ENCODE measurements around the gene HGF.
"Not testable (repeated sequence)": the region's sequence is repeated elsewhere in the genome, so short reads cannot be mapped to it uniquely, and the experiment has no call there.

Gene HGF

DNA sequence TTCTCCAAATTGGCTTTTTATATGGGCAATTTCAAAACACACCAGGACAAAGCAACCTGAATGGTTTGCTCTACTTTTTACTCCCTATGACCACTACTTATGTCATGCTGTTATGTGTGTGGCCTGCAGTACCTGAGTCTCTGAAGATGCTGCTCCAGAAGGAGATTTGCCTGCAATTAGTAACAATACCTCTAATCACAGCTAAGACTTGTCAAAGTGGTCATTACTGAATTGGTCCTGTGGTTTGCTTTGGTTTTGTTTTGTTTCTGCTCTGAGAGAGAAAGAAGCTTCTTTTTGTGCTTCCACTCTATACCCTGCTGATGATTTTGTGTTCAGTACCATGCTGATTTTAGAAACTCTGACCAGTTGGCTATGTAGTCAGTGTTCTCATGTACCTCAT, 25.5 kb downstream of the HGF start:
- no peak overlapping the region for H3K4me2 ChIP-seq (ENCODE audit: low read length)
- H3K36me3 ChIP-seq (ENCODE audit: insufficient read depth, low read length), result no peaks in the 10 kb centered on the region
- H3K27me3 ChIP-seq (ENCODE audit: control insufficient read depth, insufficient read depth, low read length), result no peaks in the 10 kb centered on the region
- H3K4me3 ChIP-seq (ENCODE audit: low read length), result no peak overlapping the region
- no peaks in the 10 kb centered on the region for H3K9me3 ChIP-seq (replicated peaks; ENCODE audit: low read length)
- no peak overlapping the region for H3K9ac ChIP-seq (ENCODE audit: low read depth, low read length)
- H3K4me1 ChIP-seq (ENCODE audit: control insufficient read depth, insufficient read depth, low read length), result no peaks in the 10 kb centered on the region

DNA sequence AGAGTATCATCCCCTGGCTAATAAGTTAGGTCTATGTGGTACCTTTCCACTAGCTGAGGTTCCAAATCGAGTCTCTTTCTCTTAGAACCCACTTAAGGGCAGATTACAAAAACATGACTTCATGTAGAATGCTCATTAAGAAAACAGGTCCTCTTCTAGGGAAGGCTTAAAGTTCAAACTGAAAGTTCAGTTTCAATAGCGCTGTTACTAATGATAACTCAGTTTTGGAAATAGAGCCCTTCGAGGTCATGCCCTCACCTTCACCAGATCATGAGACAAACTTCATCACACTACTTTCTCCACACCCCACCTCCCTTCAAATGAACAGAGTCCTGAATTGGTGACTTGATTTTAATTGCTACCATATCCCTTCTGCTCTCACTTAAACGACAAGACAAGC, 26.2 kb downstream of the HGF start:
- Histone ChIP-seq H3K4me2 (ENCODE audit: low read length) (no peak overlapping the region), H3K9ac (ENCODE audit: low read depth, low read length) (no peak overlapping the region), H3K27me3 (ENCODE audit: control insufficient read depth, insufficient read depth, low read length) (no peaks in the 10 kb centered on the region), H3K4me3 (ENCODE audit: low read length) (no peak overlapping the region), H3K9me3 (replicated peaks; ENCODE audit: low read length) (no peaks in the 10 kb centered on the region), H3K4me1 (ENCODE audit: control insufficient read depth, insufficient read depth, low read length) (no peaks in the 10 kb centered on the region), H3K36me3 (ENCODE audit: insufficient read depth, low read length) (no peaks in the 10 kb centered on the region)

DNA sequence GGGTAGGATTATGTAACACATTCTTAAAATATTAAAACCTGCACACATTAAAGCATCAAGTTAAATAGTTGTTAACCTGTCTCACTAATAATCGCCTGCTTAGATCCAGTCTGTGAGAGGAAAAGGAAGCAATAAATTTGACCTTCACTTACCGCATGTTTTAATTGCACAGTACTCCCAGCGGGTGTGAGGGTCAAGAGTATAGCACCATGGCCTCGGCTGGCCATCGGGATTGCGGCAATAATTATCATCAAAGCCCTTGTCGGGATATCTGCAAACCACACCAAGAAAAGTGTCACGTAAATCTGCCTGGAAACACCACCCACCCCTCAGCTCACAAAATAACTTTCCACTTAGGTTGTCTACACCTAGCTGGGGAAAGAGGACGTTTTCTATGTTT, 26.6 kb downstream of the HGF start:
- Histone ChIP-seq H3K9ac (ENCODE audit: low read depth, low read length) (no peak overlapping the region), H3K4me3 (ENCODE audit: low read length) (no peak overlapping the region), H3K36me3 (ENCODE audit: insufficient read depth, low read length) (no peaks in the 10 kb centered on the region), H3K4me2 (ENCODE audit: low read length) (no peak overlapping the region), H3K4me1 (ENCODE audit: control insufficient read depth, insufficient read depth, low read length) (no peaks in the 10 kb centered on the region), H3K27me3 (ENCODE audit: control insufficient read depth, insufficient read depth, low read length) (no peaks in the 10 kb centered on the region), H3K9me3 (replicated peaks; ENCODE audit: low read length) (no peaks in the 10 kb centered on the region)

DNA sequence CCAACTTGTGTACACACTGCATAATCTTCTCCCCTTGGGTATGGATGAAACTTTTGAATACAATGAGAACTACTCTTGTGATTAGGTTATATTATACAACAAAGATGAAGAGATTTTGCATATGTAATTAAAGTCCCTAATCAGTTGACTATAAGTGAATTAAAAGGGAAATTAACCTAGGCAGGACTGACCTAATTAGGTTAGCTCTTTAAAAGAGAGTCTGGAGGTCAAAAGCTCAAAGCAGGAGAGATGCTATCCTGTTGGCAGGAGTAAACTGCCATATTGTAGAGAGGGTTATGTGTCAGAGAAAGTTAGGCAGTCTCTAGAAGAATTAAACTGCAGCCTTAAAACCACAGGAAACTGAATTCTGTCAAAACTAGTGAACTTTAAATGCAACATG, 29.4 kb downstream of the HGF start:
- Histone ChIP-seq H3K4me2 (ENCODE audit: low read length) (no peak overlapping the region), H3K9me3 (replicated peaks; ENCODE audit: low read length) (no peaks in the 10 kb centered on the region), H3K4me3 (ENCODE audit: low read length) (no peak overlapping the region), H3K4me1 (ENCODE audit: control insufficient read depth, insufficient read depth, low read length) (no peaks in the 10 kb centered on the region), H3K27me3 (ENCODE audit: control insufficient read depth, insufficient read depth, low read length) (no peaks in the 10 kb centered on the region), H3K9ac (ENCODE audit: low read depth, low read length) (no peak overlapping the region), H3K36me3 (ENCODE audit: insufficient read depth, low read length) (no peaks in the 10 kb centered on the region)

DNA sequence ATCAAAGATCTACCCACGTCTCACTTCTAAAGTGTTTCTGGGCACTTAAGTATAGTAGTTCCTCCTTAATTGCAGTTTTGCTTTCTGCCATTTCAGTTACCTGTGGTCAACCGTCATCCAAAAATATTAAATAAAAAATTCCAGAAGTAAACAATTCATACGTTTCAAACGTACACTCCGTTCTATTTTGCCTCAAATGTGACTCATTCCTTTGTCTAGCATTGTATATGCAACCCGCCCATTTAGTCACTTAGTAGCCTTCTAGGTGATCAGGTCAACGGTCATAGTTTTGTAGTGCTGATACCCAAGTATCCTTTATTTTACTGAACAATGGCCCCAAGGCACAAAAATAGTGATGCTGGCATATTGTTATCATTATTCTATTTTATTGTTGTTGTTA, 33.8 kb downstream of the HGF start:
- Histone ChIP-seq H3K9me3 (replicated peaks; ENCODE audit: low read length) (no peaks in the 10 kb centered on the region), H3K4me1 (ENCODE audit: control insufficient read depth, insufficient read depth, low read length) (no peaks in the 10 kb centered on the region), H3K4me2 (ENCODE audit: low read length) (no peak overlapping the region), H3K9ac (ENCODE audit: low read depth, low read length) (no peak overlapping the region), H3K36me3 (ENCODE audit: insufficient read depth, low read length) (no peaks in the 10 kb centered on the region), H3K4me3 (ENCODE audit: low read length) (no peak overlapping the region), H3K27me3 (ENCODE audit: control insufficient read depth, insufficient read depth, low read length) (no peaks in the 10 kb centered on the region)

DNA sequence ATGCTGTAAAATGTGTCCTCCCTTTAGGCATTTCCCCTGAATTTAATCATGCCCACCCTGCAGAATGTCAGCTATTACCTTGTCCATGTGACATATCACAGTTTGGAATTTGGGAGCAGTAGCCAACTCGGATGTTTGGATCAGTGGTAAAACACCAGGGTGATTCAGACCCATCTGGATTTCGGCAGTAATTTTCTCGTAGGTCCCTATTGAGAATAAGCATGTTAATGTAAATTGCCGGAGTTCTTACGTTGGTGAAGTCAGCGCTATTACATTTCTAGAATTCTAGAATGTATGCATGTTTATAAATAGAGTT, 44.1 kb downstream of the HGF start:
- H3K4me1 ChIP-seq (ENCODE audit: control insufficient read depth, insufficient read depth, low read length), result peaks cover 20% of the 10 kb centered on the region
- no peak overlapping the region for H3K9ac ChIP-seq (ENCODE audit: low read depth, low read length)
- no peaks in the 10 kb centered on the region for H3K9me3 ChIP-seq (replicated peaks; ENCODE audit: low read length)
- no peaks in the 10 kb centered on the region for H3K36me3 ChIP-seq (ENCODE audit: insufficient read depth, low read length)
- no peaks in the 10 kb centered on the region for H3K27me3 ChIP-seq (ENCODE audit: control insufficient read depth, insufficient read depth, low read length)
- H3K4me3 ChIP-seq (ENCODE audit: low read length), result no peak overlapping the region
- peak overlapping the region; percentile 30 for H3K4me2 ChIP-seq (ENCODE audit: low read length)

DNA sequence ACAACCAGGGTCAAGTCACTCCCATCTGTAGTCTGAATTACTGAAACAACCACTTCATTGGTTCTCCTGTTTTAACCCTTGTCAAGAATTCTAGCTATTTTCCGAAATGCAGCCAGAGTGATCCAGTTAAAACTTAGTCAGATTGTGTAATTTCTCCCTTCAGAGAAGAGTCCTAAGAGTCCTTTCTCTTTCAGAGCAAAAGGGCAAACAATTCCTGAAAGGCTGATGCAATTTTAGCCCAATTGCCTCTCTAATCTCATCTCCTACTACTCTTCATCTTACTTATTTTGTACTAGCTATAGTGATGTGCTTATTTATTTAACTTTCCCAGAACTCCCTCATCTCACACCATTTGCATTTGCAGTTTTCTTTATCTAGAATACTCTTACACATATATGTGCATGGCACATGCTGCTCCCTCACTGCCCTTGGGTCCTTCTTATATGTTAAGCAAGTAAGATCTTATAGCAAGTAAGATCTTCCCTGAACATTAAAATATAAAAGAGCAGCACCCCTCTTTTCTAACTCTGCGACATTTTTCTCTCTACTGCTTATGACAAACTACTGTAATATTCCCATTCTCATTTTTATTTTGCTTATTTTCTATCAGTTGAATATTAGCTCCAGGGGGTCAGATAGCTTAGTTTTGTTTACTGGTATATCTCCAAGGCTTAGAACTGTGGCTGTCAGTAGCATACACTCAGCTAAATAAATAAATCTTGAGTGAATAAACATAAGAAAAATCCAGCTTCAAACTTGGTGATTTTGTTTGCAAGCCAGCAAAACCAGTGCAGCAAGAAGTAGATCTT, 44.6 kb downstream of the HGF start:
- Histone ChIP-seq H3K9me3 (replicated peaks; ENCODE audit: low read length) (no peaks in the 10 kb centered on the region), H3K27me3 (ENCODE audit: control insufficient read depth, insufficient read depth, low read length) (no peaks in the 10 kb centered on the region), H3K9ac (ENCODE audit: low read depth, low read length) (no peak overlapping the region), H3K4me1 (ENCODE audit: control insufficient read depth, insufficient read depth, low read length) (peaks cover 20% of the 10 kb centered on the region), H3K36me3 (ENCODE audit: insufficient read depth, low read length) (no peaks in the 10 kb centered on the region), H3K4me3 (ENCODE audit: low read length) (no peak overlapping the region), H3K4me2 (ENCODE audit: low read length) (peak overlapping the region; percentile 30)

DNA sequence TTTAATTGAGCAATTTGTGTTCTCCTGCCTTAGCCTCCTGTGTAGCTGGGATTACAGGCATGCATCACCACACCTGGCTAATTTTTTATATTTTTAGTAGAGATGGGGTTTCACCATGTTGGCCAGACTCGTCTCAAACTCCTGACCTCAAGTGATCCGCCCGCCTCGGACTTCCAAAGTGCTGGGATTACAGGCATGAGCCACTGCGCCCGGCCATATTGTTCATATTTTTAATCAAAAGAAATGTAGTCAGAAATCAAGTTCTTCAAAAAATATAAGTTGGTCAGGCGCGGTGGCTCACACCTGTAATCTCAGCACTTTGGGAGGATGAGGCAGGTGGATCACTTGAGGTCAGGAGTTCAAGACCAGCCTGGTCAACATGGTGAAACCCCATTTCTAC, 47.6 kb downstream of the HGF start:
- H3K4me1 ChIP-seq (ENCODE audit: control insufficient read depth, insufficient read depth, low read length), result peaks cover 24% of the 10 kb centered on the region
- H3K4me3 ChIP-seq (ENCODE audit: low read length); H3K36me3 ChIP-seq (ENCODE audit: insufficient read depth, low read length); H3K27me3 ChIP-seq (ENCODE audit: control insufficient read depth, insufficient read depth, low read length); H3K4me2 ChIP-seq (ENCODE audit: low read length); H3K9ac ChIP-seq (ENCODE audit: low read depth, low read length); H3K9me3 ChIP-seq (replicated peaks; ENCODE audit: low read length): not testable (repeated sequence)

DNA sequence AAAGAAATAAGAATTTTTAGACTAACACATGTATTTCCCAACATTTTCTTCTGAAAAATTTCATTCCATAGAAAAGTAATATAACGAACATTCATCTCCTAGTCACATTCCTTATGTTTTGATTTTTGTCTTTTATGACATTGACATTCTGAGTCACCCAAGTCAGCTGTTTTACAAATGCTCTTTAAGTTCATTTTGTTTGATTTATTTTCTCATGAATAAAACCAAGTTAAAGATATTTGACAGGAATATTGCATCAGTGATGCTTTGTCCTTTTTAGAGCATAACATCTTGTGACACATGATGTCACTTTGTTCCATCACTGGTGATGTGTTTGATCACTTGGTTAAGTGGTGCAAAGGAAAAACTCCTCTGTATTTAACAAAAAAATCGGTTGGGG, 48.4 kb downstream of the HGF start:
- H3K4me2 ChIP-seq (ENCODE audit: low read length), result no peak overlapping the region
- no peaks in the 10 kb centered on the region for H3K36me3 ChIP-seq (ENCODE audit: insufficient read depth, low read length)
- H3K9ac ChIP-seq (ENCODE audit: low read depth, low read length), result no peak overlapping the region
- peaks cover 24% of the 10 kb centered on the region for H3K4me1 ChIP-seq (ENCODE audit: control insufficient read depth, insufficient read depth, low read length)
- H3K4me3 ChIP-seq (ENCODE audit: low read length), result no peak overlapping the region
- H3K27me3 ChIP-seq (ENCODE audit: control insufficient read depth, insufficient read depth, low read length), result no peaks in the 10 kb centered on the region
- no peaks in the 10 kb centered on the region for H3K9me3 ChIP-seq (replicated peaks; ENCODE audit: low read length)

DNA sequence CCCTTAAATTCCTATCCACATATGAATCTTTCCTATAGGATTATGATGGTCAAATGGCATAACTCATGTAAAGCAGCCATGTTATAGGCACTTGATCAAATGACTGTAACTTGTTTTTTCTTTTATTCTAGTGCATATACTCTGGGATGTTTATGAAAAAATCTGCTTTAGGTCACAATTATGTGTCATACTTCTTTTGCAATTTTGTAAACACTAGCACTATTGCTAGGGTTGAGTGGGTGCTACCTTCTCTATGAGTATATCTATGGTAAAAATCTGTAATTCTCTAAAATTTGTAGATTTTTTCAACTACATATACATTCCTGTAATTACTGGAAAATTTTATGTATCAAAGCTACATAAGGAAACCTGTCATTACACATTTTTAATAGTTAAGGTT, 50.0 kb downstream of the HGF start:
- Histone ChIP-seq H3K9ac (ENCODE audit: low read depth, low read length) (no peak overlapping the region), H3K4me2 (ENCODE audit: low read length) (no peak overlapping the region), H3K27me3 (ENCODE audit: control insufficient read depth, insufficient read depth, low read length) (no peaks in the 10 kb centered on the region), H3K9me3 (replicated peaks; ENCODE audit: low read length) (no peaks in the 10 kb centered on the region), H3K4me3 (ENCODE audit: low read length) (no peak overlapping the region), H3K4me1 (ENCODE audit: control insufficient read depth, insufficient read depth, low read length) (peaks cover 16% of the 10 kb centered on the region), H3K36me3 (ENCODE audit: insufficient read depth, low read length) (no peaks in the 10 kb centered on the region)

DNA sequence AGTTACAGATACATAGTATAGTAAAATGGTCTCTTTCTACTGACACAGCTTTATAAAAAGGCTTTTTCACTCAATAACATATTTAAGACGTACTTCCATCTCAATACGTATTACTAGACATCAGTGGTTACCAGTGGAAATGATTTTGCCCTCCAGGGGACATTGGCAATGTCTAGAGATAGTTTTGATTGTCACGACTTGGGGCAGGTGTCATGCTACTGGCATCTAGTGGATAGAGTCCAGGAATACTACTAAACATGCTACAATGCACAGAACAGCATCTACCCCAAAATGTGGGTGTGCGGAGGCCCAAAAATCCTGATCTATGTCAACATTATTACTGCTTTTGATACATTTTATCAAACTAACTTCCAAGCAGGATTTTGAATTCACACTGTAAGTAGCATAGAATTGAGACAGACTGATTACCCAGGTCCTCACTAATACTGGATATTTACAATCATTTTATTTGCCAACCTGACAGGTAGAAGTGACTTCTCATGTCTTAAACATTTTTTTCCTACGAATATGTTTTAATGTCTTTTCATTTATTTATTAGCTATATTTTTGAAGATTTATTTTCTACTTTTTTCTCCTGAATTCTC, 53.8 kb downstream of the HGF start:
- Histone ChIP-seq H3K4me2 (ENCODE audit: low read length) (no peak overlapping the region), H3K9me3 (replicated peaks; ENCODE audit: low read length) (no peaks in the 10 kb centered on the region), H3K4me3 (ENCODE audit: low read length) (no peak overlapping the region), H3K36me3 (ENCODE audit: insufficient read depth, low read length) (no peaks in the 10 kb centered on the region), H3K9ac (ENCODE audit: low read depth, low read length) (no peak overlapping the region), H3K27me3 (ENCODE audit: control insufficient read depth, insufficient read depth, low read length) (no peaks in the 10 kb centered on the region), H3K4me1 (ENCODE audit: control insufficient read depth, insufficient read depth, low read length) (peaks cover 10% of the 10 kb centered on the region)

DNA sequence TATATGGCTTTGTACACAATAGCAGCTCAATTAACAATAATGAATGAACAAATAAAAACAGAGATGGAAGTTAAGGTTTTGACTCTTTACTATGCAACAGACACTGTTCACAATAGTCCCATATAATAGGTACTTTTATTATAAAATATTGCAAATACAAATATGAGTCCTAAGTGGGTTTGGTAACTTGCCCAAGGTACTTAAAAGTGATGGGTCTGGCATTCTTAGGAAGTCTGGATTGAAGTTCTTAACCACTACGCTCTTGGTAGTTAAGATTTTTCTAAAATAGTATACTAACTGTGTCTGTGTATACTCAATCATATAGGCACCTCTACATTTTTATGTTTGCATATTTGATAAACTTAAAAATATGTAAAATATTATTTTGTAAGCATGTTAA, 55.5 kb downstream of the HGF start:
- Histone ChIP-seq H3K4me2 (ENCODE audit: low read length) (no peak overlapping the region), H3K36me3 (ENCODE audit: insufficient read depth, low read length) (no peaks in the 10 kb centered on the region), H3K27me3 (ENCODE audit: control insufficient read depth, insufficient read depth, low read length) (no peaks in the 10 kb centered on the region), H3K4me1 (ENCODE audit: control insufficient read depth, insufficient read depth, low read length) (peaks cover 7% of the 10 kb centered on the region), H3K4me3 (ENCODE audit: low read length) (no peak overlapping the region), H3K9ac (ENCODE audit: low read depth, low read length) (no peak overlapping the region), H3K9me3 (replicated peaks; ENCODE audit: low read length) (no peaks in the 10 kb centered on the region)
